HG02623 (cell line): ENCODE data around the gene NRXN3.

Experiments
- ATAC-seq: cut with Tn5 transposase; IDR thresholded peaks from one replicate; pipeline ENCODE4 v1.9.1; 2021; ENCODE audit warnings: moderate library complexity; ENCODE audit not compliant: unreplicated experiment

Gene NRXN3

GRCh38 chr14:78172428-78172827 lies 2.3 kb downstream of the NRXN3 start:
- no peak for ATAC-seq

DNA sequence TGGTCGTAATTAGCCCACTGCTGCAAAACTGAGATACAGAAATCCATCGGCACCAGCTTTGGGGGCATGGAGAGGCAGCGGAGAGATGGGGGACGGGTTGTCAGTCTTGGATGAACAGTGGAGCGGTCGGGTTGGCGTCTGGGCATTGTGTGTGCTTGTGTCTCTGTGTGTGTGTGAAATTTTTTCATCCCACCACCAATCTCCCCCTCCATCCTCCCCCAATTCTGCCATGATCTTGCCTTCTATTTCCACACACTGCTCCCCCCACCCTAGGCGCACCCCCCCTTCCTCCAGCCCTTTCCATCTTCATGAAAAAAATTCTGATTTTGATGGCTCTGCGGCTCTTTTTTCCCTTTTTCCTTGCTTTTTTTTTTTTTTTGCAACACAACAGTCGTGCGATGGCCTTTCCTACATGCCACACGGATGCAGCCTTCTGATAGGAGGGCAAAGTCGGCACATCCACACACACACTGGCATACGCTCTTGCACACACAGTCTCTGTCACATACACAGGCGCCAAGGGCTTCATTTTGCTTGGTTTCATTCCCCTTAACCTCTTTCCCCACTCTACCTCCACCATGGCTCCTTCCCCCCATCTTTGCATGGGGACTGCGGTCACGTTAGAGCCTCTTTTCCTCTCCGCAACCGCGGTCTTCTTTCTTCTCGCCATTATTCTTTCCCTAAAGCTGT lies 3.3 kb downstream of the NRXN3 start:
- no peak for ATAC-seq

- ATAC-seq, result no peak
Measured at GRCh38 chr14:78175412-78175811, 5.2 kb downstream of the NRXN3 start.

DNA sequence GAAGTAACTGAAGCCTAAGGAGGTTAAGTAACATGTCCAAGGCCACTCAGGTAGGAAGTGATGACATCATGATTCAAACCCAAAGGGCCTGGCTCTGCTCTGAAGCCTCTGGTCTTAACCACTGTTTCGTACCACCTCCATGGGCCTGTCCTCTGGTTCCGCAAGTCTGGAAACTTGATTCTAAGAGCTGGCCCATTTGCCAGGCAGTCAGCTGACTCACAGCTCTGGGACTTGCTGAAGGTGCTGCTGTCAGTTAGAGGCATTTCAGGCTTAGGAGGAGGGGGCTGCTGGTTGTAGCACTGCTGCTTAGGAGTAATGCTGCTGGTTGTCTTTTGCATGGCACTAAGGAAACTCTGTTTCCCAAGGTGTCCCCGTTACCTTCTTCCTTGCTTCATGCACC lies 7.9 kb downstream of the NRXN3 start:
- no peak for ATAC-seq

DNA sequence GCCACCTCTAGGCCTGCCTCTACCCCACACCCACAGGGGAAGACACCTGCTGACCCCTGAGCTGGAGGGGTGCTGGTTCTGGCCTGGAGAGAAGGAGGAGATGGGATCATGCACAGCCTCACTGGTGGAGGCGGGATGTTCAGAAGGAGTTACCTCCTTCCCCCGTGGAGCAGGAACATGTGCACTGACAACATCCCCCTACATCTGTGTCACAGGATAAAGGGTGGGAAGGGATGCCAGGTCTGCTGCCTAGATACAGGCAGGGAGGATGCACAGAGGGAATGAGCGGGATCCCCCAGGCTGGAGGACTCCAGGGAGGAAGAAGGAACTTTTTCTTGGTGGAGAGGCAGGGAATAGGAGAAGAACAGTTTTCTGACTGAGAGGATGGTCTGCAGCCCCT lies 8.8 kb downstream of the NRXN3 start:
- ATAC-seq, result no peak

DNA sequence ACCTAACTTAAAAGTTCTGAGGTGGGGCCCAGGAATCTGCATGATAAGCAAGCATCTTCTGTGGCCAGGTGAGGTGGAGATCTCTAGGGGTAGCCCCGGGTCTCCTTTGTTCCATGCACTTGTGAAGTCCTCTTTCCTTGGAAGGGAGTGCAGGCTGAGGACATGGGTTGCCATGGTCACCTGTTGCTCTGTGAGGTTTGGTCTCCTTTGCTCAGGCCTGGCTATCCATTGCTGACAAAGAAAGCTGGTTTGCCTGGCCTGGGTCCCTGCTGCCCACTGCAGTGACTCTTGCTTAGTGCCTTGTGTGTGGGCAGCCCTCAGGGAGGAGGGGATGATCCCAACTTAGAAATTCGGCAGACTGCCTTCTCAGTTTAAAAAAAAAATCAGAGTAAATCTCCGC lies 11.1 kb downstream of the NRXN3 start:
- ATAC-seq, result no peak

DNA sequence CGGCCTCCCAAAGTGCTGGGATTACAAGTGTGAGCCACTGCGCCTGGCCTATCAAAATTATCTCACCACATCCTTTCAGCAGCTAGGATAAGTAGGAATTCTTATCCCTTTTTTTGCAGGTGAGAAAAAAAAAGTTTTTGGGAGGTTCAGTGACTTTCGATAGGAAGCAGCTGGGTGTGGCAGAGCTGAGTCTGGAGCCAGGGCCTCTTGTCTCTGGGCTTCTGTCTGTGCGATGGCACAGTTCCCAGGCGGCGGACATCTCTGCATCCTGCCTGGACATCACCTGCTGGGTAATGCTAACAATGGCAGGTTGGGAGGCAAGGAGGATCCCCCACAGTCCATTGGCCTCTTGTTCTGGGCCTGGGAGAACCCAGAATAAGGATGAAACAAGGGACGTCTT lies 12.5 kb downstream of the NRXN3 start:
- no peak for ATAC-seq

DNA sequence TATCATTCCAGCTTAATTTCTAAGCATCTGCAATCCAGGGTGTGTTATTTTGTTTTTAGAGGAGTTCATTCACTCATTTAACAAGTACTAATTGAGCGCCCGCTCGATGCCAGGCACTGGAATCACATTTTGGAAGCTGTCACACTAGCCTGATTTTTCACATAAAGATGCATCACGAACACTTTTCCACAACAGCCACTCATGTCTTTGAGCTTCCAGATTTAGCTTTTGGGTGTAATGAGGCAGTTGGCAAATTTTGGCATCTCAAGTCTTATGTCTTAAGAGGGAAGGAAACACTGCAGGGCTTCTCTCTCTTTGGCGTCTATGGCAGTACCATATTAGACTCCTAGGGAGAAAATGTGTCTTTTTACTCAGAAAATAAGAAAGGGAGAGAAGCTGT lies 14.0 kb downstream of the NRXN3 start:
- ATAC-seq, result no peak

- no peak for ATAC-seq
Measured at GRCh38 chr14:78186277-78186676, 16.1 kb downstream of the NRXN3 start.

GRCh38 chr14:78188882-78189281 lies 18.7 kb downstream of the NRXN3 start:
- no peak for ATAC-seq

GRCh38 chr14:78195431-78195830 lies 25.3 kb downstream of the NRXN3 start:
- no peak for ATAC-seq

GRCh38 chr14:78196323-78196722 lies 26.1 kb downstream of the NRXN3 start:
- no peak for ATAC-seq

- ATAC-seq, result no peak
Measured at GRCh38 chr14:78197051-78197450, 26.9 kb downstream of the NRXN3 start.

DNA sequence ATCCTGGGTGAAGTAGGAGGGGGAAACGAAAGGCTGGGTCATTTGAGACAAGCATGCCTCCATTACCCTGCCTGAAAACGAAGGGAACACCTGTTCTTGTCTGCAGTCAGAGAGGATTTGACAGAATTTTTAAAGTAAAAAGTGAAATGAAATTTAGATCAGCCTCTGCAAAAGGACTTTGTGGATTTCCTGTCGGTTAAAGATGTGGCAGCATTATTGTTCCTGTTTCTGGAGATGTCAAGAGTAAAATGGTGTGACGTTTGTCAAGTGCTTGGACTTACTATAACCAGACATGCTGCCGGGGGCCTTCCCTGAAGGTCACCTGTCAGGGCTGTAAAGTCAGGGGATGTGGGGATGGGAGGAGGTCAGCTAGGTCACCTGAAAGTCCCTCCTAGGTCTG lies 32.0 kb downstream of the NRXN3 start:
- ATAC-seq, result no peak

GRCh38 chr14:78202976-78203375 lies 32.8 kb downstream of the NRXN3 start:
- ATAC-seq, result no peak

DNA sequence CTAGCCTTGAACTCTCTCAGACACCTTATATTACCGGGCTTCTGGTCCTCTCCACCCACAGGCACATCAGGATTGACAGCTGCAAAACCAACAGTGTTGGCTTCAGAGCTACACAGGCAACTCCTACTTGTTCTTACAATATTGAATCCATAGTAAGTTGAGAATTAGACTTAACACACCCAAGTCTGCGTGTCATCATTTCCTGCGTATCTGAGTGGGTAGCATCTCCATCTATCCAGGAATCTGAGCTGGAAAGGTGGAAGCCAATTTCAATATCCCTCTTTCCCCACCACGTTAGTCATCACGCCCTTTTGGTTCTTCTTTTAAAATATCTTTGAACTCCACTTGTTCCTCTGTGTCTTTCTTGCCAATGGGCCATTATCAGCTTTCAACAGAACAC lies 37.2 kb downstream of the NRXN3 start:
- no peak for ATAC-seq

DNA sequence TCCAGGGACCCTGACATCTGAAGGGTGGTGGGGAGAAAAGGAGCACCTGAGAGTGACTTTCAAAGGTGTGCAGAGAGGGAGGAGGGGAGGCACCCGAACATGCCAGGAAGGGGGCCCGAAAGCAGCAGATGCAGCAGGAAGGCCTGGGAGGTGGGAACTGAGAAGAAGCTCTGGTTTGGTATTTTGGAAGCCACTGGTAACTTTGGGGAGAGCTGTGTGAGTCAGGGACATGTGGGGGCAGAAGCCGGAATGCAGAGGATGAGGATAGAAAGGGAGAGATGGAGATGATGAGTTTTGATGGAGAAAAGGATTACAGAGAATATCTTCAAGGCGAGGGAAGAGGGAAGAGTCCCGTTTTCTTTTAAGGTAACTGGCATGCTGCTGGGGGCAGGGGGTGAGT lies 50.1 kb downstream of the NRXN3 start:
- no peak for ATAC-seq

DNA sequence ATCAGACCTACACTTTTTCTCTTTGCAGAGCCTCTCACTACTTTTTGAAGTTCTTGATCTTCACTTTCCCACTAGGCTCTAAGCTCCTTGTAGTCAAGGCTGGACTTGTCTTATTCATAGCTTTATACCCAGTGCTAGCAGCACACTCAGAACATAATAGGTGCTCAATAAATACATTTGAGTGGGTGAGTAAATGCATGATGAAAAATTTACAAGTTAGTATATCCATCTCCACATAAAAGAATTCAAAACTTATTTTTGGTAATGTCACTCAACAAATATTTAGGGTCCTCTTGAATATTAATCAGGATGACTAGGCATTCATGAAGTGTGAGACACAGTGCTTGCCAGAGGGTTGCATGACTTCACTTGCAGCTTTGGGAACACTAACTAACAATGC lies 52.6 kb downstream of the NRXN3 start:
- ATAC-seq, result no peak

- ATAC-seq, result no peak
Measured at GRCh38 chr14:78227248-78228077, 57.3 kb downstream of the NRXN3 start.

- ATAC-seq, result no peak
Measured at GRCh38 chr14:78228702-78229327, 58.6 kb downstream of the NRXN3 start.

- ATAC-seq, result no peak
Measured at GRCh38 chr14:78232231-78233000, 62.2 kb downstream of the NRXN3 start.
